GM18526 (cell line): Measurements from ENCODE around the gene TM4SF20.
"Not testable (repeated sequence)": the region's sequence is repeated elsewhere in the genome, so short reads cannot be mapped to it uniquely, and the experiment has no call there.

Experiments used
- POLR2A ChIP-seq: IDR thresholded peaks from 3 replicates; pipeline ENCODE4 v1.6.1; 2011; ENCODE audit not compliant: insufficient read length; ENCODE audit errors: extremely low read depth

The TM4SF20 gene

GRCh38 chr2:227406177-227407031 lies 27.3 kb upstream of the TM4SF20 start:
- no peak for TF ChIP-seq POLR2A

GRCh38 chr2:227404585-227405271 lies 25.6 kb upstream of the TM4SF20 start:
- TF ChIP-seq POLR2A, result no peak

DNA sequence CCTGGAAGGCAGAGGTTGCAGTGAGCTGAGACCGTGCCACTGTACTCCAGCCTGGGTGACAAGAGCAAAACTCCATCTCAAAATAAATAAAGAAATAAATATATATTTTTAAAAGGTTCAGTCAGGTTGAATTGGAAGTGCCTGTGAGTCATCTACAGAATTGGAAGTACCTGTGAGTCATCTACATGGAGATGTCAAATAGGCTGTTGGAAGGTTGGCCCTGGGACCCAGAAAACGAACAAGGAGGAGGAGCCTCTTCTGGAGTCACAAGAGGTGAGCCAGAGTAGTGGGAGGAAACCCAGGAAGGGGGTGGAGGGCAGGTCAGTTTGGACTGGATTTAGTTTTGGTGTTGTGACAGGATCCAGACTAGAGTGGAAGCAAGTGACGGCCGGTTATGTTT lies 23.9 kb upstream of the TM4SF20 start:
- TF ChIP-seq POLR2A, result no peak

DNA sequence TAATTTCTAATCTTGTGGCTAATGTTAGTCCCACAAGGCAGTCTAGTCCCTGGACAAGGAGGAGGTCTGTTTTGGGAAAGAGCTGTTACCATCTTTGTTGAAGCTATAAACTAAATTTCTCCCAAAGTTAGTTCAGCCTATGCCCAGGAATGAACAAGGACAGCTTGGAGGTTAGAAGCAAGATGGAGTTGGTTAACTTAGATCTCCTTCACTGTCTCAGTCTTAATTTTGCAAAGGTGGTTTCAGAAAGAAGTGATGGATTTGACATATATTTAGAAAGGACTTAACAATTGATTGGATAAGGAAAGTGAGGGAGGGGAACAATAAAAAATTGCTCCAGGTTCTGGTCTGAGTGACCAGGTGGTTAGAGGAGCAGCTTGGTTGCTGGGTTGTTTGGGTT lies 23.2 kb upstream of the TM4SF20 start:
- no peak for TF ChIP-seq POLR2A

GRCh38 chr2:227401550-227401949 lies 22.4 kb upstream of the TM4SF20 start:
- TF ChIP-seq POLR2A, result no peak

- no peak for TF ChIP-seq POLR2A
Measured at GRCh38 chr2:227398684-227399670, 19.9 kb upstream of the TM4SF20 start.

DNA sequence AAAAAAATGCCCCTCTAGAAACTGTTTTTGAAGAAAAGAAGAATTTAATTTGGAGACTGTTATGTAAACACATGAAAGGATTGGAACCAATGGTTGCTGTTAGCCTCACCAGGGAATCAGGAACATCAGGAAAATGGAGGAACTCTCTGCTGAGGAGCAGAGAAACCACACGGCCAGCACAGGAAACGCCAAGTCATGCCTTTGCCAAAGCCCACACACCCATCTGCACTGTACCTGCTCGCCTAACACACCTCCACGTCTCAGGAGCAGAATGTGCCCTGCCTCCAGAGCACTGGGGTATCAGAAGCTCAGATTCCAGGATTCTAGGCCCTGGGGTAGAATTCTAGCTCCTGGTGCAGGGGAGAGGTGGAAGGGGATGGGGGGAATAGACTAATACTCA lies 18.5 kb upstream of the TM4SF20 start:
- TF ChIP-seq POLR2A, result no peak

DNA sequence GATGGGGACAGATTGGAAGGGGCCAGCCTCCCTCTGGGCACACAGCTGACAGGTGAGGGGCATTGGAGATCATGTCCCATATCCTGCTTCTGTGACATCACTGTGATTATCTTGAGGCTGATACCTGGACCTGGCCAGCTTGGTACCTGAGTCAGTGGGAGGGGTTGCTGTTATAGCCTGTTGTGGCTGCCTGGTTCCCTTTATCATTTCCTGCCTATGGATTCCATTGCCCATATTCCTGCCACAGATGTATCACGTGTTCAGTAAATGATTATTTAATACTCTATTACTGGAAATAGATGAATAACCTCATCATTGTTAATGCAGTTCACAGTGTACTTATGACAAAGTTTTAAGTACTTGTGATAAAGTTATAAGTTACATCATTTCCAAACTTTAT lies 16.4 kb upstream of the TM4SF20 start:
- TF ChIP-seq POLR2A, result no peak

GRCh38 chr2:227394401-227394800 lies 15.3 kb upstream of the TM4SF20 start:
- TF ChIP-seq POLR2A, result no peak

DNA sequence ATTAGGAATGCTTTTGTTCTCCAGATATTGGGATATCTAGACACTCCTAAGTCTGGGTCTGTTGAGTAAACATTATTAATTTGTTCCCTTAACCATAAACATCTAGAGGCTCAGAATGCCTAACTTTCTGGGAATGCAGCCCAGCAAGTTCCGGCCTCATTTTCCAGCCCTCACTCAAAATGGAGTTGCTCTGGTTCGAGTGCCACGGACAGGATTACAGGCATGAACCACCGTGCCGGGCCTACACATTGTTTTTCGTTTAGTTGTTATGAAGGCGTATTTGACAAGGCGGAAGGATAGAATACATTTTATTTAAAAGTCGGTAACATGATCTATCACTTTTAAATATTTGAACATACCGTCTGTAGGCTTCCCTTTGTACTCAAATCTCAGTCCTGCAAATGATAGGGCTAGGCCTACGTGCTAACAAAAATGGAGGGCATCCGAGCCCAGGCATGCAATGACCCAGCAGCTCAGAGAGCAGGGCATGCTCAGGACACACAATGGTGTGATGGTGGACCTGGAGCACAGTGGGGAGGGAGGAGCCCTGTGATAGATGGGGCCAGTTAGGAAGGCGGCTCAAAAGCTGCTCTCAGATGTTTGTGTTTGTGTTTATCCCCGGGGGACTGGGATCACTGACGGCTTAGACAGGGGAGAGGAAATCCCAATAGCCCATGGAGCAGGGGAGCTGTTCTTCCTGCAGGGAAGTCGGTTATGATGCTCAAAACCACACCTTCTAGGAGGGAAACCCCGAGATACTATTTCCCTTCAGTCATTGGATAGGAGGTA lies 11.6 kb upstream of the TM4SF20 start:
- no peak for TF ChIP-seq POLR2A

GRCh38 chr2:227389661-227390060 lies 10.6 kb upstream of the TM4SF20 start:
- no peak for TF ChIP-seq POLR2A

GRCh38 chr2:227389231-227389630 lies 10.1 kb upstream of the TM4SF20 start:
- no peak for TF ChIP-seq POLR2A

- TF ChIP-seq POLR2A, result no peak
Measured at GRCh38 chr2:227388537-227389011, 9.5 kb upstream of the TM4SF20 start.

DNA sequence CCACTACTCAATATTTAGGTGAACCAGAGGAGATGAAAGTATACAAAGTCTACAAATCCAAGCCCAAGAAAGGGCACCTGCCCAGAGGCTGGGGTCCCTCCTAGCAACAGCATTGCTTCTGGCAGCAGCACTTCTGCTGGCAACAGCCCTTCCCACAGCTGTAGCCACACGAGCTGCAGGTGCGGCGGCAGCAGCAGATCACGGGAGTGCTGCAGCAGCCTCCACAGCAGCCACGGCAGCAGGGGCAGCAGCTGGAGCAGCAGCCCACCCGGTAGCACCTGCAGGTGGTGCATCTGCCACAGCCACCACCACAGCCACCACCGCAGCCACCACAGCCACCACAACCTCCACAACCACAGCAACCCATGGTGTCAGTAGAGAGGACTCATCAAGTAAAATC lies 8.5 kb upstream of the TM4SF20 start, which contains the start of gene SCYGR1:
SCYGR1 (minus strand) TSS at position 367 of the 400 bp plus-strand sequence; CDS start at position 367, 0 bp downstream.
- not testable (repeated sequence) for TF ChIP-seq POLR2A

- no peak for TF ChIP-seq POLR2A
Measured at GRCh38 chr2:227386630-227387029, 7.5 kb upstream of the TM4SF20 start.

DNA sequence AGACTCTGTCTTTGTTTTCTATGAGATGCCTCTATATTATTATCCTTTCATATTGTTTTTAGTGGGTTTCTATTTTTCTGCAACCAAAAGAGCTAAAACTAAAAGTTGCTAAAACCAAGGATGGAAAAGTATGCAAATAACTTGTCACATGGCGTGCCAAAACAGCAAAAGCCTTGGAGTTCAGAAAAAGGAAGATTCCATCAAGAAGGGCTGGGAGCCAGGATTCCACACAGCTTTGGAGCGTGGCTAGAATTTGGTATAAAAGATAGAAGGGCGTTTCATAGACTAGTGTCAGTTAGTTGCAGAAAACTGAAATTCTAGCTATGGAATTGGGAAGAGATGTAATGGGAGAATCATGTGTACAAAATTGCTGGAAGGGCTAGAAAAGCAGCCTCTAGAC lies 4.6 kb upstream of the TM4SF20 start:
- no peak for TF ChIP-seq POLR2A
